NCI-H2227 treated with DMSO at 0.1 percent for 48 hours (cell line): ENCODE results near the gene PDE4DIP.
"Not testable (repeated sequence)": the region's sequence is repeated elsewhere in the genome, so short reads cannot be mapped to it uniquely, and the experiment has no call there.

ENCODE experiments used
- DNase-seq: peaks from one replicate; lab custom pipeline; 2025; lab: John Stamatoyannopoulos, UW

The PDE4DIP gene

GRCh38 chr1:148874408-148875388 is 30.5 kb downstream of the PDE4DIP start:
- DNase-seq: not testable (repeated sequence)

GRCh38 chr1:148879812-148880416 is 35.7 kb downstream of the PDE4DIP start:
- not testable (repeated sequence) for DNase-seq

GRCh38 chr1:148881261-148881660 is 37.0 kb downstream of the PDE4DIP start:
- not testable (repeated sequence) for DNase-seq

DNA sequence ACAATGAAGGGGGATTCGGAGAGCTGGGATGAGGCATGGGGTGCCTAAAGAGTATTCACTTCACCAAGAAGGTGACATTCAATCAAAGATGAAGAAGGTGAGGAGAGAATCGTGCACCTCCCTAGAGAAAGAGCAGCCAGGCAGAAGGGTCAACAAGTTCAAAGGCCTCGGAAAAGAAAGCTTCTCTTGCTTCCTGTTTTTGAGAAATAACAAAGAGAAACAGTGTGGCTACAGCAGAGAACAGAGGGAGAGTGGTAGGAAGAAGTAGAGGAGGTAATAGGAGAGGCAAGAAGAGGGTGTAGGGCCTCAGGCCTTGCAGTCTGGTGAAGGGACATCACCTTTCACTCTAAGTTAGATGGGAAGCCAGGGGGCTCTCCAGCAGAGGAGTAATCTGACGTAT is 41.0 kb downstream of the PDE4DIP start:
- DNase-seq: not testable (repeated sequence)

DNA sequence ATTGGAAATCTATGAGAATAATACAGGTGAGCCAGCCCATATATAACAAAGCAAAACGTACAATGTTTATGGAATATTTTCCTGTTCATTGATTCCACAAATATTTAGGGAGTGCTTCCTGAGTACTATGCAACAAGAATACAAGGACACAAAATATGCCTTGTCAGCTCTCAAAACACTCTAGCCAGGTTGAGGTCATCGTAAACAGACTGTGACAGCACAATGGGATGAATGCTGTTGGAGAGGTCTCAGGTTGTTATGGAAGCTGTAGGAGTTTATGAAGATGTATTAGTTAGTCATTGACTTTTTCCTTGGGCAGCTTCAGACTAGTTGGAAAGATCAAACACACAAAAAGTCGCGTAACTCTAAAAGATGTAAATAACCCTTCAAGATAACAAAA is 42.1 kb downstream of the PDE4DIP start:
- DNase-seq: not testable (repeated sequence)

DNA sequence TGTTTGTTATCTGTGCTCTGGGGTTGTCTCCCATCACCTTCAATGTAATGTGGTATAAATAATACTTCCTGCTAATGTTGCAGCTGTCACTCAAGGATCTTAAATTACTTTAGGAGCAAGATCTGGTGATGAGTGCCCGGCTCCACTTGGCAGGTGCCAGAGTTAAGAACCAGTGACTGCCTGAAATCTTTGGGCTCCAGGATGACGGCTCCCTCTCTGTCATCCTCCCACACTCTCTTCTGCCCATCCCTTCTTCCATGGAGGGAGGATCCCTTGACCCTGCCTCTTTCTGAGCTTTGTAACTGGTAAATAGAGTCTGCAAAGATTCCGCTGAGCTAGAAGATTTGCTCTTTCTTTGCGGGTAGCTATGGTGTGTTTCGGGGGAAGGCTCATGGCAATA is 44.4 kb downstream of the PDE4DIP start:
- DNase-seq: not testable (repeated sequence)

DNA sequence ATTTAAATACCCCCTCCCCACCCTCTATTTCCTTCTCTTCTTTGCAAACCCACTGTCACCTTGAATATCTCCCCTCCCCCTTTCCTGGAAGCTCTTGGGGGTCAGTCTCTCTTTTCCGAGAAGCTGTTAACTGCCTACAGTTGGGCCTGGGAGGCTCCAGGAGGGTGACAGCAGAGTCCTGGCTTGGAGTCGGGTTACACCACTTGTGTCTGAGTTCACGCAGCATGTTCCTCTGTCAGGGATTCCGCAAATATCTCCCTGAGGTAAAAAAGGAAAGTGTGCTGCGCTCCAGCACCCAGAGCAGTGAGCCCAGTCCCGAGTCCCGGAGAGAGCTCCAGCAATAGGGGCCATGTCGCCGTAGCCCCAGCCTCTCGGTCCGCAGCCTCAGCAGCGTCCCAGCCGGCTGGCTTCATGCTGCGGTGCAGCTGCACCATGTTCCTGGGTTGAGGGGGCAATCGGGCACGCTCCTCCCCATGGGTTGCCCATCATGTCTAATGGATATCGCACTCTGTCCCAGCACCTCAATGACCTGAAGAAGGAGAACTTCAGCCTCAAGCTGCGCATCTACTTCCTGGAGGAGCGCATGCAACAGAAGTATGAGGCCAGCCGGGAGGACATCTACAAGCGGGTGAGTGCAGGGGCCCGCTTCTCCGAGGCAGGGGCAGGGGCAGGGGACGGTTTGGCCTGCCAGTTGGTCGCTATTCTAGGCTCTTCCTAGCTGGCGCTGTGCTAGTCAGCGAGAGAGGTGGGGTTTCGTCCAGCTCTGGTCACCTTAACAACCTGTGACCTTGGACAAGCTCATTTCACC is 45.2 kb downstream of the PDE4DIP start:
- DNase-seq: not testable (repeated sequence)

- DNase-seq: not testable (repeated sequence)
These were observed 45.9 kb downstream of the PDE4DIP start for GRCh38 chr1:148890075-148890568.

DNA sequence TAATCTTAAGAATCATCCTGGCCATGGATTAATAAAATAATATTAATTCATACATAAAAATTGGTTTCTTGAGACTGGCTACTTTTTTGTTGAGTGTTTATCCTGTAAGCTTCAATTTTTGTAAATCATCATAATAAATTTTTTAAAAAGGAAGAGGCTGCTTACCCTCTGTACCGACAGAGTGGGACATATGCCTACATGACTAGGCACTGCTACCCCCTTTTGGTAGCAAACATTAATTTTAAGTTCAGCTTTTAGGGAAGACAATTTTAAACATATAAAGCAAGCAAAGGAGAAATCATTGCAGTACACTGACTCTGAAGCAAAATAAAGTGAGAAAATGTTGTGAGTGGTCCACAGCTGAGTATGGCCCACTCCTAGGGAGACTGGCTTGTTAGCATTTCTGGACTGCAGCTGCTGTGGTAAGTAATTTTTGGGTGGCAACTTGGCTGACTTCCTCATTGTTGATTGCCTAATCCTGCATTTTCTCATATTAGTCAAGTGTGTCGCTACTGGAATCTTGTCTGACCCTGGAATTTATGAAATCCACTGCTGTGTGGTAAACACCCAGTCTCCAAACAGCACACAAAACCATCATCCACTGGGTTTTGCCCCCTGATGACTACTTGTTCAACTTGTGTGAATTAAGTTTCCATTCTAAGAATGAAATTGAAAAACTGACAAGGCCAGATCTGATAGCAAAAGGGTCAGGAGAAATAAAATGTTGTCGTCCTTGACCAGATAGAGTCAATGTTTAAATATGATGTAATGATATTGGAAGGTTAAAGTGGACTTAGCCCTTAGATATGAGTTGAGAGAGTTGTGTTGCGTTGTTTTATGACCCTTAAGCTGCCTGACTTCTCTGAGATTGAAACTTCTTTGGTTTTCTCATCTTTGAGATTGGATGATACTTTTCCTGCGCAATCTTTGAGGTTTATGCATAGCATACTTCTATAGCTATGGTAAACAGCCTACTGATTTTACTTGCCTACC is 50.4 kb downstream of the PDE4DIP start:
- not testable (repeated sequence) for DNase-seq

DNA sequence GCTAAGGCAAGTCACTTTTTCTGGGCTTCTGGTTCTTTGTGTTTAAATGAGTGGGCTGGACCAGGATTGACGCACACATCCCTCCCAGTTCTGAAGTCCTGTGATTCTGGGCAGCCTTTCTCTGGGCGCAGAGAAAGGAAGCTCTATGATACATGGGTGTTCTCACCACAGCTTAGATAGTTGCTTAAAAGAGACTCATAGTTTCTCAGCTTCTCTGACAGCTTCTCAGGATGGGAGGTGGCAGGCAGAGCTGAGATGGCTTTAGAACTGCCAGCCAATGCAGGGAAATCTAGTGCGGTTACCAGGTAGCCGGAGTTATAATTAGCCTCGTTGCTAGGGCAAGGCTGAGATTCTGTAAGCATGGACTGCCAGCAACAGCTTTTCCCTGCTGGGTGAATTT is 55.8 kb downstream of the PDE4DIP start:
- not testable (repeated sequence) for DNase-seq

GRCh38 chr1:148900691-148901090 is 56.5 kb downstream of the PDE4DIP start:
- DNase-seq: not testable (repeated sequence)

GRCh38 chr1:148901150-148901952 is 57.1 kb downstream of the PDE4DIP start:
- DNase-seq: not testable (repeated sequence)

DNA sequence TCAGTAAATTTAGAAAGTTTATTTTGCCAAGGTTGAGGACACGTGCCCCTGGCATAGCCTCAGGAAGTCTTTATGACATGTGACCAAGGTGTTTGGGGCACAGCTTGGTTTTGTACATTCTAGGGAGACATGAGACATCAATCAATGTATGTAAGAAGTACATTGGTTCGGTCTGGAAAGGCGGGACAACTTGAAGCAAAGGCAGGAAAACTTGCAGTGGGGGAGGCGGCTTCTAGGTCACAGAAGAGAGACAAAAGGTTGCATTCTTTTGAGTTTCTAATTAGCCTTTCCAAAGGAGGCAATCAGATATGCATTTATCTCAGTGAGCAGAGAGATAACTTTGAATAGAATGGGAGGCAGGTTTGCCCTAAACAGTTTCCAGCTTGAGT is 57.7 kb downstream of the PDE4DIP start:
- not testable (repeated sequence) for DNase-seq

- not testable (repeated sequence) for DNase-seq
These were observed 65.1 kb downstream of the PDE4DIP start for GRCh38 chr1:148909219-148909826.

DNA sequence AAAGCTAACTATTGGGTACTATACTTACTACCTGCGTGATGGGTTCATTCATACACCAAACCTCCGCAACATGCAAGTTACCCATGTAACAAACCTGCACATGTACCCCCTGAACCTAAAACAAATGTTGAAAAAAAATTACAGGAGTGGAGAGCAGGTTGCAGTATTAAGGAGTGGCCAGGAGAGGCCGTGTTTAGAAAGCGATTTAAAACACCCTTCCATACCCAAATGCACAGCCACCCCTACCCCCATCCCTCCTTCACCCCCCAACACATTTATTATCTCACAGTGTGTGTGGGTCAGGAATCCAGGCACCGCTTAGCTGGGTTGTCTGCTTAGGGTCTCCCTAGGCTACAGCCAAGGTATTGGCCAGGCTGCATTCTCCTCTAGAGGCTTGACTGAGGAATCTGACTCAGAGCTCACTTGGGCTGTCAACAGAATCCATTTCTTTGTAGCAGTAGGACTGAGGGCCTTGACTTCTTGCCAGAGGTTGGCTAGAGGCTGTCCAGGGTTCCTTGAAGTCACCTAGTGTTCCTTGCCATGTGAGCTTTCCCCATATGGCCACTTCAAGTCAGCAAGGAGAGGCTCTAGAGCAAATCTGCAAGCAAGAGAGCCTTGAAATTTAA is 67.2 kb downstream of the PDE4DIP start:
- DNase-seq: not testable (repeated sequence)

DNA sequence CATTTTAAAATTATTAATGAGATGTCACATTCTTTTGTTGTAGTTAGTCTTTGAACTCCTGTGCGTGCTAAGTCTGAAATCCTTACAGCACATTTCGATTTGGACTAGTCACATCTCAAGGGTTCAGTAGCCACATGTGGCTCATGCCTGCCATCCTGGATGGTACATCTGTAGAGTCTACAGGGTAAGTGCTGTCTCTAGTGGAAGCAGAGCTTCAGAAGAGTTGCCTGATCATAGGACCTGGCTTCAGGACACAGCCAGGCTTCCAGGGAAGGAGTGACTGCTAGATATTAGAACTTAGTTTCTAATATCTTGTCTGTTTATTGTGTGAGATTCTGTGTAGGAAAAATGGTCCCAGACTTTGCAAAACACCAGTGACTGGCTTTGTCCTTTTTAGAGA is 72.0 kb downstream of the PDE4DIP start:
- not testable (repeated sequence) for DNase-seq

GRCh38 chr1:148916695-148917348 is 72.6 kb downstream of the PDE4DIP start:
- DNase-seq: not testable (repeated sequence)

DNA sequence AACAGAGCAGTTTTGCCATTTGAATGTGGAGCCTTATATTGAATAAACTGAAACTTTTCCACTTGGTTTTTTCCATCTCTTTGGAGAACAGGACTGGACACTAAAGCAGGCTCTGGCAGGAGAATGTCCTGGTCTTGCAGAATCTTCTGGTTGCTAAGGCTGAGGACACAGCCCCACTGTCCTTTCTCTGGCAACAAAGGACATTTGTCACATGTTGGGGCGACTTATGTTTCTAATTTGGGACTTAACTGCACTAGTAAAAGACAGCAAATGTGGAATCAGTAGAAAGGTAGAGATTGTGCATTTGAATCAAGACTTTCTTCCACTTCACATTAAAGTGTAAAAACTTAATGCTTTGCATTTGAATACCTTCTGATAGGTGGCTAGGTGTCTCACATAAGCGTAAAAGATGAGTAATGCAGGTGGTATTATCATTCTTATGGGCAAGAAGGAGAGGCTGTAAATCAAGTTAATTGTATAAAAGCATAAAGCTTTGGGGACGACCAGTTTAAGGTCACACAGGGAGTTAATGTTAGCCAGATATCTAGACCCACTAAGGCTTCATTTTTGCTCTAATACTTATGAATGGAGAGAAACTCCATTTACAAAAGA is 74.7 kb downstream of the PDE4DIP start:
- not testable (repeated sequence) for DNase-seq
